Liver (tissue), 3 donors: ENCODE measurements around the gene GPR52.

Source experiments
- ATF3 ChIP-seq: IDR thresholded peaks from 2 replicates; pipeline ENCODE4 v1.6.1; 2016; ENCODE audit warnings: antibody characterized with exemption
- CTCF ChIP-seq: fragments of 150-350 bp; IDR thresholded peaks from 2 replicates; pipeline ENCODE4 v1.5.1; 2017; ENCODE audit warnings: improper control_type of control experiment, low read depth, low read length; ENCODE audit not compliant: missing input control
- FOXA1 ChIP-seq: IDR thresholded peaks from 2 replicates; pipeline ENCODE4 v1.6.1; 2016; ENCODE audit warnings: antibody characterized with exemption
- MAX ChIP-seq: IDR thresholded peaks from 2 replicates; pipeline ENCODE4 v1.6.1; 2016; ENCODE audit warnings: antibody characterized with exemption
- NR2F2 ChIP-seq: IDR thresholded peaks from 2 replicates; pipeline ENCODE4 v1.6.1; 2016; ENCODE audit warnings: antibody characterized with exemption
- RAD21 ChIP-seq, 2 donors: IDR thresholded peaks; 2 replicates each; pipeline ENCODE4 v1.6.1; 2016; ENCODE audit warnings: antibody characterized with exemption in 2 of 2, mild to moderate bottlenecking in 2 of 2
- TAF1 ChIP-seq: conservative IDR thresholded peaks from 2 replicates; pipeline ENCODE4 v1.6.1; 2016; ENCODE audit warnings: antibody characterized with exemption, mild to moderate bottlenecking
- ZBTB33 ChIP-seq: IDR thresholded peaks from 2 replicates; pipeline ENCODE4 v1.6.1; 2016; ENCODE audit warnings: antibody characterized with exemption
- donor health status: healthy.
- donor health status: healthy.

GRCh38 chr1:174448531-174448883 is 743 bp downstream of the GPR52 start:
- TF ChIP-seq MAX (no peak), CTCF (no peak), ATF3 (no peak), RAD21 (IDR thresholded peaks at IDR 0.05) (no peak), TAF1 (no peak), NR2F2 (no peak), FOXA1 (no peak), ZBTB33 (no peak)
